Mesangial cell (primary cell): ENCODE measurements around the gene DCP1A. TPM values are rescaled to one million over a fixed set of nuclear protein-coding genes. Genes with fewer than 3 reads are reported as not detected.

Source experiments
- total RNA-seq: library from RNA; depleted of rRNA; stranded (reverse); fragments of >200 nt; gene quantifications from 2 replicates; pipeline ENCODE4 v1.2.3, GENCODE V29; 2015

DCP1A gene
- total RNA-seq = 9.5 and 11.3 TPM in 2 replicates

GRCh38 chr3:53347261-53348064, at the start of gene DCP1A:
Gene DCP1A, minus strand, starts transcription at chr3:53347543. Its CDS starts 26 bp downstream, at chr3:53347517.

GRCh38 chr3:53255775-53256703, 91.3 kb downstream of the DCP1A start, which contains the start of gene TKT:
Gene TKT, minus strand, starts transcription at chr3:53256022. Its CDS starts 80 bp downstream, at chr3:53255942.

Other genes with a start within 250 kb of the DCP1A start
- gene RFT1, start 217.1 kb downstream of the DCP1A start, total RNA-seq = 11.0 and 17.9 TPM in 2 replicates
- gene PRKCD, start 186.3 kb downstream of the DCP1A start, total RNA-seq = 8.2 and 9.9 TPM in 2 replicates
- gene TKT, start 91.5 kb downstream of the DCP1A start, total RNA-seq = 497 and 835 TPM in 2 replicates
- gene CACNA1D, start 147.1 kb upstream of the DCP1A start, total RNA-seq = 0.49 and 8.0 TPM in 2 replicates